A549 (cell line): ENCODE results near the gene TPRN. TPM values are rescaled to one million over a fixed set of nuclear protein-coding genes. Genes with fewer than 3 reads are reported as not detected.

ENCODE experiments used
- ATAC-seq, 2 experiments: fragments of 200-7000 bp in 1 of 2; fragments of >200 bp in 1 of 2; cut with Nextera tagmentation in 1 of 2; cut with Tn5 transposase in 1 of 2; 3 replicates each; pipeline versions ENCODE4 v1.8.0 to v1.9.1; 2018 to 2020; ENCODE audit warnings: mild to moderate bottlenecking in 1 of 2, moderate library complexity in 1 of 2
- CTCF ChIA-PET: fragments of 300-600 bp; sonication (Branson Sonifier 250); formaldehyde crosslinking; extraction: SDS; loops from one replicate; lab custom pipeline; 2021; ENCODE audit warnings: antibody characterized with exemption, inconsistent platforms; lab: Yijun Ruan, JAX
- POLR2A ChIA-PET: fragments of 350-600 bp; formaldehyde crosslinking; extraction: SDS; loops from one replicate; lab custom pipeline; 2021; ENCODE audit warnings: antibody characterized with exemption, inconsistent platforms; lab: Yijun Ruan, JAX
- DNase-seq, 2 experiments: peaks; one replicate each; pipeline versions ENCODE4 v3.0.0 to v3.0.0-alpha.2; 2011 to 2016; ENCODE audit warnings: low read depth in 1 of 2, low spot score in 1 of 2
- FAIRE-seq: peaks from 2 replicates; lab custom pipeline; 2011; peaks lifted over from hg19 to GRCh38; lab: Jason Lieb, UNC
- H3K27ac ChIP-seq, 2 experiments: fragments of >200 bp; sonication (Bioruptor Twin); formaldehyde crosslinking; 3 replicates each; pipeline ENCODE4 v1.5.1; 2016 to 2017
- H3K4me1 ChIP-seq: fragments of >200 bp; sonication (Bioruptor Twin); formaldehyde crosslinking; 3 replicates; pipeline ENCODE4 v1.6.1; 2016
- H3K4me2 ChIP-seq: fragments of >200 bp; sonication (Bioruptor Twin); formaldehyde crosslinking; 3 replicates; pipeline ENCODE4 v1.6.1; 2016
- H3K4me3 ChIP-seq: fragments of >200 bp; sonication (Bioruptor Twin); formaldehyde crosslinking; 3 replicates; pipeline ENCODE4 v1.5.1; 2016
- H3K9me3 ChIP-seq: fragments of >200 bp; sonication (Bioruptor Twin); formaldehyde crosslinking; 3 replicates; pipeline ENCODE4 v1.6.1; 2016
- BHLHE40 ChIP-seq: IDR thresholded peaks from 2 replicates; pipeline ENCODE4 v1.6.1; 2012; ENCODE audit warnings: low read depth, low read length, inconsistent platforms
- CBX2 ChIP-seq: fragments of 200-600 bp; sonication (generic); IDR thresholded peaks from 2 replicates; pipeline ENCODE4 v1.6.1; 2016; ENCODE audit warnings: low read depth, mild to moderate bottlenecking, borderline replicate concordance
- CBX8 ChIP-seq: fragments of 200-600 bp; sonication (generic); IDR thresholded peaks from 2 replicates; pipeline ENCODE4 v1.6.1; 2016
- CEBPB ChIP-seq, 2 experiments: fragments of >200 bp in 1 of 2; sonication (Bioruptor Twin) in 1 of 2; formaldehyde crosslinking in 1 of 2; IDR thresholded peaks; 2 replicates each; pipeline ENCODE4 v1.6.1; 2012 to 2016
- CTCF ChIP-seq: fragments of >200 bp; sonication (Bioruptor Twin); formaldehyde crosslinking; IDR thresholded peaks from 3 replicates; pipeline ENCODE4 v1.5.1; 2016
- E2F6 ChIP-seq: IDR thresholded peaks from 2 replicates; pipeline ENCODE4 v1.6.1; 2012; ENCODE audit warnings: low read depth, borderline replicate concordance
- EHF ChIP-seq: fragments of 250-450 bp; sonication (Bioruptor Pico); IDR thresholded peaks from 2 replicates; pipeline ENCODE4 v1.5.0; 2020; ENCODE audit warnings: mild to moderate bottlenecking
- ESRRA ChIP-seq: fragments of 150-350 bp; IDR thresholded peaks from 2 replicates; pipeline ENCODE4 v1.6.1; 2014; ENCODE audit warnings: mild to moderate bottlenecking, low read length, borderline replicate concordance
- FOSB ChIP-seq: fragments of 250-450 bp; sonication (Bioruptor Pico); IDR thresholded peaks from 2 replicates; pipeline ENCODE4 v1.5.0; 2020; ENCODE audit warnings: mild to moderate bottlenecking, moderate library complexity
- FOSL2 ChIP-seq, 2 experiments: fragments of 450-650 bp in 1 of 2; fragments of >200 bp in 1 of 2; sonication (Bioruptor Twin) in 1 of 2; formaldehyde crosslinking; IDR thresholded peaks; 2 replicates each; pipeline versions ENCODE4 v1.5.0 to v1.6.1; 2016 to 2020; ENCODE audit warnings: mild to moderate bottlenecking in 1 of 2, moderate library complexity in 1 of 2
- HOXA7 ChIP-seq: fragments of 250-450 bp; sonication (Bioruptor Pico); IDR thresholded peaks from 2 replicates; pipeline ENCODE4 v1.5.0; 2020; ENCODE audit warnings: mild to moderate bottlenecking, moderate library complexity
- JUN ChIP-seq, 2 experiments: fragments of >200 bp; sonication (Bioruptor Twin); formaldehyde crosslinking; IDR thresholded peaks; 2 replicates in 1 of 2; 3 replicates in 1 of 2; pipeline ENCODE4 v1.6.1; 2016 to 2017
- JUNB ChIP-seq: fragments of >200 bp; sonication (Bioruptor Twin); formaldehyde crosslinking; IDR thresholded peaks from 2 replicates; pipeline ENCODE4 v1.6.1; 2016
- MAZ ChIP-seq: fragments of 150-350 bp; IDR thresholded peaks from 2 replicates; pipeline ENCODE4 v1.6.1; 2014; ENCODE audit warnings: antibody characterized with exemption, low read depth, low read length, borderline replicate concordance
- NFE2L2 ChIP-seq: fragments of 150-350 bp; conservative IDR thresholded peaks from 2 replicates; pipeline ENCODE4 v1.6.1; 2014; ENCODE audit warnings: low read length
- NPAS2 ChIP-seq: fragments of 250-450 bp; sonication (Bioruptor Pico); IDR thresholded peaks from 2 replicates; pipeline ENCODE4 v1.8.0; 2022; ENCODE audit warnings: mild to moderate bottlenecking, moderate library complexity, borderline replicate concordance
- NR3C1 ChIP-seq: fragments of >200 bp; sonication (Bioruptor Twin); formaldehyde crosslinking; IDR thresholded peaks from 3 replicates; pipeline ENCODE4 v1.6.1; 2017
- POLR2A ChIP-seq: IDR thresholded peaks from 2 replicates; pipeline ENCODE4 v1.6.1; 2012; ENCODE audit warnings: mild to moderate bottlenecking, low read length
- POLR2AphosphoS2 ChIP-seq: conservative IDR thresholded peaks from 2 replicates; pipeline ENCODE4 v1.6.1; 2012; ENCODE audit warnings: low read length, improper control_type of control experiment, inconsistent platforms
- RAD21 ChIP-seq, 2 experiments: fragments of >200 bp in 1 of 2; sonication (Bioruptor Twin) in 1 of 2; formaldehyde crosslinking in 1 of 2; IDR thresholded peaks in 1 of 2; conservative IDR thresholded peaks in 1 of 2; 2 replicates in 1 of 2; 3 replicates in 1 of 2; pipeline ENCODE4 v1.6.1; 2012 to 2018; ENCODE audit warnings: inconsistent platforms in 1 of 2
- RARB ChIP-seq: fragments of 250-450 bp; sonication (Bioruptor Pico); IDR thresholded peaks from 2 replicates; pipeline ENCODE4 v1.8.0; 2021; ENCODE audit warnings: mild to moderate bottlenecking, moderate library complexity
- RCOR1 ChIP-seq: fragments of 150-350 bp; IDR thresholded peaks from 2 replicates; pipeline ENCODE4 v1.6.1; 2014; ENCODE audit warnings: antibody characterized with exemption, low read length, low read depth
- RNF2 ChIP-seq: fragments of 200-600 bp; sonication (generic); IDR thresholded peaks from 2 replicates; pipeline ENCODE4 v1.6.1; 2016; ENCODE audit warnings: low read depth, mild to moderate bottlenecking, antibody characterized with exemption, moderate library complexity, borderline replicate concordance
- SMC3 ChIP-seq: fragments of >200 bp; sonication (Bioruptor Twin); formaldehyde crosslinking; IDR thresholded peaks from 3 replicates; pipeline ENCODE4 v1.6.1; 2018; ENCODE audit warnings: inconsistent platforms
- TP53 ChIP-seq: fragments of 250-450 bp; sonication (Bioruptor Pico); IDR thresholded peaks from 2 replicates; pipeline ENCODE4 v1.5.0; 2021; ENCODE audit warnings: mild to moderate bottlenecking, moderate library complexity
- ZSCAN20 ChIP-seq: fragments of 250-450 bp; sonication (Bioruptor Pico); IDR thresholded peaks from 2 replicates; pipeline ENCODE4 v1.8.0; 2022; ENCODE audit warnings: mild to moderate bottlenecking, moderate library complexity
- WGBS: methylation state at CpG from one replicate; pipeline ENCODE4 v1.1.6; 2017; ENCODE audit errors: missing lambda C conversion rate; 5-methylcytosine and 5-hydroxymethylcytosine counted together
- polyA plus RNA-seq, 4 experiments: library from polyadenylated mRNA; depleted of rRNA in 3 of 4; stranded (reverse); fragments of >200 nt; fragmentation: RNase III in 1 of 4; extraction: RNeasy Plus Mini Kit Qiagen cat#74134 plus additional on column Dnase treatment in 1 of 4; gene quantifications; 2 replicates in 3 of 4; 3 replicates in 1 of 4; pipeline ENCODE4 v1.2.3, GENCODE V29; 2011 to 2017
- TF ChIP-seq, protein P1 (sequence below): fragments of 250-450 bp; sonication (Bioruptor Pico); IDR thresholded peaks from 2 replicates; pipeline ENCODE4 v1.5.0; 2021; ENCODE audit warnings: mild to moderate bottlenecking, moderate library complexity, borderline replicate concordance
- TF ChIP-seq, protein P2 (sequence below): IDR thresholded peaks from 2 replicates; pipeline ENCODE4 v1.6.1; 2012

TPRN gene
- polyA plus RNA-seq, 2 of the 4 experiments (the other 2 are of a cell fraction), result 2.1 to 6.5 TPM

DNA sequence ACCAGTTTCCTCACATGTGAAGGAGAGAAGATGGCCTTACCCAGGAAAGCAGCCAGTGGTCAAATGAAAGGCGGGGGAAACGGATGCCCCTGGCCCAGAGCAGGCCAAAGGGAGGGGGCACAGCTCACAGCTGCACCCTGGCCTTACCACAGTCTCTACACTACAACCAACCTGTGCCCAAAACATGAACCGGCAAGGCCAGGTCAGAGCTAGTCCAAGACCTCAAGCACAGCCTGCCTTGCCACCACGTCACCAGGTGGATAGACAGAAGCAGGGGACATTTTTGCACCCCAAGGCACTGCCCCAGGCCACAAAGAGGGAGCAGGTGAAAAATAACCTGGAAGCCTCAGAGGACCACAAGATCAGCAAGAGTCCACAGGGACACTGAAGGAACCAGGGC, 57.1 kb downstream of the TPRN start:
- TF ChIP-seq MAZ, result no peak
- TF ChIP-seq RCOR1, result no peak
- no peak for TF ChIP-seq NPAS2 (CRISPR knock-in tag)
- no peak for TF ChIP-seq ZSCAN20
- TF ChIP-seq CTCF, result no peak
- TF ChIP-seq NFE2L2, result no peak
- TF ChIP-seq CBX8, result no peak
- no peak for TF ChIP-seq FOSL2 (IDR thresholded peaks at IDR 0.05)
- no peak for TF ChIP-seq FOSL2 (CRISPR knock-in tag; IDR thresholded peaks at IDR 0.05)
- TF ChIP-seq, protein P1, sequence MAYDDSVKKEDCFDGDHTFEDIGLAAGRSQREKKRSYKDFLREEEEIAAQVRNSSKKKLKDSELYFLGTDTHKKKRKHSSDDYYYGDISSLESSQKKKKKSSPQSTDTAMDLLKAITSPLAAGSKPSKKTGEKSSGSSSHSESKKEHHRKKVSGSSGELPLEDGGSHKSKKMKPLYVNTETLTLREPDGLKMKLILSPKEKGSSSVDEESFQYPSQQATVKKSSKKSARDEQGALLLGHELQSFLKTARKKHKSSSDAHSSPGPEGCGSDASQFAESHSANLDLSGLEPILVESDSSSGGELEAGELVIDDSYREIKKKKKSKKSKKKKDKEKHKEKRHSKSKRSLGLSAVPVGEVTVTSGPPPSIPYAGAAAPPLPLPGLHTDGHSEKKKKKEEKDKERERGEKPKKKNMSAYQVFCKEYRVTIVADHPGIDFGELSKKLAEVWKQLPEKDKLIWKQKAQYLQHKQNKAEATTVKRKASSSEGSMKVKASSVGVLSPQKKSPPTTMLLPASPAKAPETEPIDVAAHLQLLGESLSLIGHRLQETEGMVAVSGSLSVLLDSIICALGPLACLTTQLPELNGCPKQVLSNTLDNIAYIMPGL (CRISPR knock-in tag), result no peak
- no peak for TF ChIP-seq TP53
- no peak for TF ChIP-seq CBX2
- TF ChIP-seq FOSB, result no peak
- no peak for FAIRE-seq
- Histone ChIP-seq H3K27ac (no peak overlapping the region), H3K4me2 (no peak overlapping the region), H3K4me1 (peaks cover 5% of the 10 kb centered on the region; the same call in 1 of the 3 replicates), H3K9me3 (no peaks in the 10 kb centered on the region), H3K4me3 (no peak overlapping the region)
- POLR2A ChIA-PET, result interaction anchor here (0.6 kb wide), 1 partner anchor 17 kb away, joined by 4 read pairs; no protein-coding TSS in a partner anchor
- DNase-seq, result no peak
- CTCF ChIA-PET, result interaction anchor here (0.6 to 1.3 kb wide), 4 partner anchors 11 to 521 kb away, joined by 3 to 5 read pairs (median 4); partner anchors contain the start of gene TMEM210
- WGBS, result 16% methylated on average over 4 of the region's 4 CpGs
- ATAC-seq, result no peak

- no peak for ATAC-seq
- ChIA-PET CTCF (interaction anchor here (1.0 to 1.1 kb wide), 2 partner anchors 12 to 65 kb away, joined by 3 read pairs; no protein-coding TSS in a partner anchor), POLR2A (interaction anchor here (1.1 kb wide), 1 partner anchor 13 kb away, joined by 5 read pairs; no protein-coding TSS in a partner anchor)
- 53% methylated on average over 20 of the region's 24 CpGs for WGBS
- Histone ChIP-seq H3K9me3 (no peaks in the 10 kb centered on the region), H3K4me3 (no peak overlapping the region), H3K4me1 (peaks cover 11% of the 10 kb centered on the region; the same call in 1 of the 3 replicates), H3K27ac (no peak overlapping the region), H3K4me2 (no peak overlapping the region)
- no peak for FAIRE-seq
- no peak for DNase-seq
- no peak for TF ChIP-seq FOSL2 (IDR thresholded peaks at IDR 0.05)
- no peak for TF ChIP-seq FOSL2 (CRISPR knock-in tag; IDR thresholded peaks at IDR 0.05)
- no peak for TF ChIP-seq RNF2
- TF ChIP-seq NPAS2 (CRISPR knock-in tag), result no peak
- no peak for TF ChIP-seq BHLHE40
- no peak for TF ChIP-seq EHF (CRISPR knock-in tag)
- TF ChIP-seq ESRRA, result no peak
- TF ChIP-seq HOXA7 (CRISPR knock-in tag), result no peak
- TF ChIP-seq CEBPB (IDR thresholded peaks at IDR 0.05), result no peak
- no peak for TF ChIP-seq SMC3
- no peak for TF ChIP-seq RCOR1
- no peak for TF ChIP-seq RARB (CRISPR knock-in tag)
- TF ChIP-seq E2F6, result no peak
- no peak for TF ChIP-seq RAD21 (conservative IDR thresholded peaks at IDR 0.05 in 1 of 2, IDR thresholded peaks at IDR 0.05 in 1 of 2)
- TF ChIP-seq, protein P2, sequence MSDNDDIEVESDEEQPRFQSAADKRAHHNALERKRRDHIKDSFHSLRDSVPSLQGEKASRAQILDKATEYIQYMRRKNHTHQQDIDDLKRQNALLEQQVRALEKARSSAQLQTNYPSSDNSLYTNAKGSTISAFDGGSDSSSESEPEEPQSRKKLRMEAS, result no peak
- no peak for TF ChIP-seq JUNB
- TF ChIP-seq POLR2AphosphoS2, result no peak
- TF ChIP-seq MAZ, result no peak
- no peak for TF ChIP-seq NR3C1
- TF ChIP-seq POLR2A, result no peak
- no peak for TF ChIP-seq JUN (IDR thresholded peaks at IDR 0.05)
These were observed 58.3 kb downstream of the TPRN start for GRCh38 chr9:137141976-137142936.
